GM20000 (cell line): Measurements from ENCODE around the gene FN1.

ENCODE experiments used
- DNase-seq: peaks from one replicate; pipeline ENCODE4 v3.0.0; 2012; ENCODE audit warnings: low spot score
- CTCF ChIP-seq: IDR thresholded peaks from 2 replicates; pipeline ENCODE4 v1.5.1; 2012; ENCODE audit warnings: mild to moderate bottlenecking, control low read depth; ENCODE audit errors: extremely low read depth, missing control alignments

FN1 gene

GRCh38 chr2:215394102-215394805, 41.6 kb downstream of the FN1 start:
- no peak for DNase-seq
- TF ChIP-seq CTCF, result no peak

GRCh38 chr2:215392687-215393270, 43.1 kb downstream of the FN1 start:
- DNase-seq, result no peak
- TF ChIP-seq CTCF, result no peak

- no peak for DNase-seq
- no peak for TF ChIP-seq CTCF
Measured at GRCh38 chr2:215392164-215392563, 43.7 kb downstream of the FN1 start.

GRCh38 chr2:215391531-215391930, 44.3 kb downstream of the FN1 start:
- no peak for DNase-seq

GRCh38 chr2:215390550-215390913, 45.3 kb downstream of the FN1 start:
- DNase-seq, result no peak
- TF ChIP-seq CTCF, result no peak

More at GRCh38 chr2:215391531-215391930, 44.3 kb downstream of the FN1 start:
- no peak for TF ChIP-seq CTCF

GRCh38 chr2:215388002-215388728, 47.7 kb downstream of the FN1 start:
- no peak for DNase-seq

More at GRCh38 chr2:215388002-215388728, 47.7 kb downstream of the FN1 start:
- no peak for TF ChIP-seq CTCF
